T-helper 1 cell treated with Interleukin-12 subunit alpha and Interleukin-12 subunit beta and Interleukin-4 antibody, amounts not matched to agents 30 μg/mL and 1 μg/mL, for 36 hours (primary cell): ENCODE results near the gene PRKG2.
"Not testable (repeated sequence)": the region's sequence is repeated elsewhere in the genome, so short reads cannot be mapped to it uniquely, and the experiment has no call there.

Source experiments
- H3K27ac Mint-ChIP-seq: one replicate; pipeline ENCODE4 v1.8.0; 2021; ENCODE audit warnings: mild to moderate bottlenecking, mixed read lengths
- H3K27me3 Mint-ChIP-seq: one replicate; pipeline ENCODE4 v1.8.0; 2021; ENCODE audit warnings: low read depth, mixed read lengths
- H3K36me3 Mint-ChIP-seq: one replicate; pipeline ENCODE4 v1.8.0; 2021; ENCODE audit warnings: low read depth, mixed read lengths
- H3K4me1 Mint-ChIP-seq: one replicate; pipeline ENCODE4 v1.8.0; 2021; ENCODE audit warnings: low read depth, mixed read lengths
- H3K4me3 Mint-ChIP-seq: one replicate; pipeline ENCODE4 v1.8.0; 2021; ENCODE audit warnings: mild to moderate bottlenecking, moderate library complexity, mixed read lengths
- H3K9me3 Mint-ChIP-seq: one replicate; pipeline ENCODE4 v1.8.0; 2021; ENCODE audit warnings: mixed read lengths

Gene PRKG2

DNA sequence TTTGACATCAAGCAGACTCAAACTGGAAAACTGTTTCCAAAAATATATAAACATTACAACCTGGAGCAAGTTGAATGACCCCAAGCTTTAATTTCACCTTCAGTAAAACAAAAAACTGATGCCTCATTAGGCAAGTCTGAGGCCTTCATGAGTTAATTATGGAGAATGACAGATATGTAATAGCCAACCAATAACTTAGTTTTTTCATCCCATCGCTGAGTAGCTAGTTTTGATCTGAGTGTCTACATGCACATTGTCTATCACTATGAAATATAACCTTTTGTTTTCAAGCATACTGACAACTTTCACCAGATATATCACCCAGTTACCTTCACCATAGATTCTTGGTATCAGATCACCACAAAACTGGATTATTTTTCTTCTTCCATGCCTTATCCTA is 16.4 kb downstream of the PRKG2 start:
- no peaks in the 10 kb centered on the region for H3K4me1 Mint-ChIP-seq
- H3K4me3 Mint-ChIP-seq = no peak overlapping the region
- no peak overlapping the region for H3K27ac Mint-ChIP-seq
- H3K27me3 Mint-ChIP-seq = peaks cover 4% of the 10 kb centered on the region
- no peaks in the 10 kb centered on the region for H3K36me3 Mint-ChIP-seq
- no peaks in the 10 kb centered on the region for H3K9me3 Mint-ChIP-seq

DNA sequence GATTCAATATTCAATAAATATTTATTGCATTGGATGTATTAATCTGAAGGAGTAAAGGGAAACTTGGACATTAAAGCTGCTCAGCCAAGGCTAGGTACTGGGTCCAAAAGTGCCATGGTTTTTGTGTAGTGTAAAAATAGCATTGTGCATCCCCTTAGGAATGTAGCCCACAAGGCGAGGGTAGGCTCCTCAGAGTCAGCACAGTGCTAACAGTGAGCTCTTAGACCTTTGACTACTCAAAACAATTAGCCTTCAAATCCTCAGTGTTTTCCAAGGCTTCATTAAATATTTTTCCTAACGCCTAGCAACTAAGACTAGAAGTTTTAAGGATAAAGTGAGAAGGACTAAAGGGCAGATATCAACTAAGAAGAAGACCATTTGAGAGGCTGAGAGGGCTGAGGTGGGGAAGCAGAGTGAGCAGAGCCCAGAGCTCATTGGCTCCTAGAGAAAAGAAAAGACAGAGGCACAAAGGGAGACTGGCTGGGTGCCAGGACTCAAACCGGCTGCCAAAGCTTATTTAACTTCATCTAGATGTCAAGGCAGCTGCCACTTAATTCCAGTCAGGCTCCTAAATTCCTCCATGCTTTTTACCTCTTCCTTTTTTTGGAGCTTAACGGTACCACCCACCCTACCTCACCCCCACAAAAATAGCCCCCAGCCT is 17.0 kb downstream of the PRKG2 start:
- Mint-ChIP-seq H3K4me1 (no peaks in the 10 kb centered on the region), H3K36me3 (no peaks in the 10 kb centered on the region), H3K27ac (no peak overlapping the region), H3K4me3 (no peak overlapping the region), H3K9me3 (no peaks in the 10 kb centered on the region), H3K27me3 (peaks cover 4% of the 10 kb centered on the region)

DNA sequence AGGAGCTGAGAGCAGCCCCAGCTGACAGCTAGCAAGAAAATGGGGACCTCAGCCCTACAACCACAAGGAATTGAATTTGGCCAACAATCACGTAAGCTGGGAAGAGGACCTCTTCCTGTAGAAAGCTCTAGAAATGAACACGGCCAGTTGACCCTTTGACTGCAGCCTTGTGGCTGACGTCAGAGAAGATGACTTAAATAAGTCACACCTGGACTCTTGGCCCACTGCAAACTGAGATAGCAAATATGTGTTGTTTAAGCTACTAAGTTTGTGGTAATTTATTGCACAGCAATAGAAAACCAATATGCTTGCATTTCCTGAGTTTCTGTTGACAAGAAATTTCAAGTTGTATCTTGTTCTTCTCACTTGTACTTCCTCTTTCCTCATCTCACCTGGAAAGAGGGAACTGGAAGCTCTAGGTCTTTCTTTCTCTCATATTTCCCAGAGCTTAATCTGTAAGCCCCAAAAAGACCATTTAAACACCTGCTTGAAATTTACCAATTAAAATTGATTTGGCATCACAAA is 18.8 kb downstream of the PRKG2 start:
- Mint-ChIP-seq H3K27ac (no peak overlapping the region), H3K27me3 (peaks cover 4% of the 10 kb centered on the region), H3K9me3 (no peaks in the 10 kb centered on the region), H3K36me3 (no peaks in the 10 kb centered on the region), H3K4me3 (no peak overlapping the region), H3K4me1 (no peaks in the 10 kb centered on the region)

DNA sequence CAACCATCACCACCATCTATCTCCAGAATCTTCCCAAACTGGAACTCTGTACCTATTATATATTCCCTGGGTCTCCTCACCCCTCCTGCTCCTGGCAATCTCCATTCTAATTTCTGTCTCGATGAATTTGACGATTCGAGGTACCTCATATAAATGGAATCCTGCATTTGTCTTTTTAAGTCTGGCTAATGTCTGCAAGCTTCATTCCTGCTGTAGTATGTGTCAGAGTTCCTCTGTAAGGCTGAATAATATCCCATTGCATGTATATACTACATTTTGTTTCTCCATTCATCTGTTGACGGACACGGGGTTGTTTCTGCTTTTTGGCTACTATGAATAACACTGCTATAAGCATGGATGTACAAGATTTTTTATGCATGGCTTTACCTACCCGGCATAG is 19.5 kb downstream of the PRKG2 start:
- H3K4me1 Mint-ChIP-seq = no peaks in the 10 kb centered on the region
- no peaks in the 10 kb centered on the region for H3K36me3 Mint-ChIP-seq
- H3K4me3 Mint-ChIP-seq = no peak overlapping the region
- H3K9me3 Mint-ChIP-seq = no peaks in the 10 kb centered on the region
- H3K27ac Mint-ChIP-seq = no peak overlapping the region
- peaks cover 4% of the 10 kb centered on the region for H3K27me3 Mint-ChIP-seq

DNA sequence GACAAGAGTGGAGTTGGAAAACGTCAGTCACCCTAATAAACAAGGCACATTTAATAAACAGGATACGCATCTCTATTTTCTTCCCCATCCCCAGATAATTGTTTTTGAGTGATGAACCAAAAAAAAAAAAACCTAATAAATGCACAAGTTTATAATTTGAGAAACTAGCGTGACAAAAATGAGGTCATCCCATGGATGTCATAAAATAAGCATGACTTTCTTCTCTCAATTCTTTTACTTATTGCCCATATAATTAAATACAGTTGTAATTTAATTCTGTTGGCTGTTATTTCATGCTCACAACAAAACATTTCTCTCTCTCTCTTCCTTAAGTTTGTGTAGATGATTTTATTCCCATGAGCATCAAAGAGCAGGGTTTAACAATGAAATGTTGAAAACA is 20.7 kb downstream of the PRKG2 start:
- no peaks in the 10 kb centered on the region for H3K4me1 Mint-ChIP-seq
- no peaks in the 10 kb centered on the region for H3K9me3 Mint-ChIP-seq
- H3K27me3 Mint-ChIP-seq = peaks cover 4% of the 10 kb centered on the region
- no peak overlapping the region for H3K27ac Mint-ChIP-seq
- no peaks in the 10 kb centered on the region for H3K36me3 Mint-ChIP-seq
- no peak overlapping the region for H3K4me3 Mint-ChIP-seq

DNA sequence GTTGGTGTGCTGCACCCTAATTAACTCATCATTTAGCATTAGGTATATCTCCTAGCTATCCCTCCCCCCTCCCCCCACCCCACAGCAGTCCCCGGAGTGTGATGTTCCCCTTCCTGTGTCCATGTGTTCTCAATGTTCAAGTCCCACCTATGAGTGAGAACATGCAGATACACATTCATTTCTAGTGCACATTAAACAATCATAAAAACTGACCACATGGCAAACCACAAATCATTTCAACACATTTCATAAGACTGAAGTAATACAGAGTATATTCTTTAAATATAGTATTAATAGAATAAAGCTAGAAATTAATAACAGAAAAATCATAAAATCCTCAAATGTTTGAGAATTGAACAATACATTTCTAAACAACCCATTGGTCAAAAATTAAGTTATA is 34.1 kb downstream of the PRKG2 start:
- Mint-ChIP-seq H3K4me3 (no peak overlapping the region), H3K27me3 (no peaks in the 10 kb centered on the region), H3K36me3 (no peaks in the 10 kb centered on the region), H3K9me3 (no peaks in the 10 kb centered on the region), H3K27ac (no peak overlapping the region), H3K4me1 (no peaks in the 10 kb centered on the region)

DNA sequence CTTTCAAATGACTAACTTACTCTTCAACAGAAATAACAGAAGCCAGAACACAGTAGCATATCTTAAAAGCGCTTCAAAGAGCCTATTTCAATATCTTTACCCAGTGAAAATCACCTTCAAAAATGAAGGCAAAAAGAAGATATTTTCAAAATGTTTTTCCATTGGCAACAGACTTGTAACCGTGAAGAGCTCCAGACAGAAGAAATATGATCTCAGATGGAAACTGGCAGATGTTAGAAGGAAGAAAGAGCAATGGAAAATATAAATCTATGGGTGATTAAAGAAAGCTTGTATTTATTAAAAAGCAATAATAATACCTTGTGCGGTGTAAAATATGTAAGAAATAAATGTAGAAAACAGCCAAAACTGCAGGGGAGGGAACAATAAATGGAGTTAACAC is 35.7 kb downstream of the PRKG2 start:
- H3K4me3 Mint-ChIP-seq = no peak overlapping the region
- no peaks in the 10 kb centered on the region for H3K27me3 Mint-ChIP-seq
- H3K27ac Mint-ChIP-seq = no peak overlapping the region
- H3K4me1 Mint-ChIP-seq = no peaks in the 10 kb centered on the region
- no peaks in the 10 kb centered on the region for H3K36me3 Mint-ChIP-seq
- no peaks in the 10 kb centered on the region for H3K9me3 Mint-ChIP-seq

DNA sequence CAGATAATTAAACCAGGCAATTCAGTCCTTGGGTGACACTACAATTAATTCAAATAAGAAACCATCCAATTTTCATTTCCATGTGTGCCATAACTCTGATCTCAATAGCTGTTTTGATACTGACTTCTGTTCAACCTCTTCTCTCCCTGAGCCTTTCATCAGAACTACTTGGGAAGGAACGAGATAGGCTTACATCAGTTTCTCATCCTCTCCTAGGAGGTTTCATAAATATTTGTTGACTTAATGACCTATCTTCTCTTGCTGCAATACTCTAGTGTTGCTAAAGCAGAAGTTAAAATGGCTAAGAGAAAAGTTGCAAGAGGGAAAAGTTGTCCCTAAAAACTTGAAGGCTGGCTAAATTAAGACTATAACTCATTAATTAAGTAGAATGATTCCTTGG is 41.8 kb downstream of the PRKG2 start:
- Mint-ChIP-seq H3K27me3 (peaks cover 3% of the 10 kb centered on the region), H3K9me3 (no peaks in the 10 kb centered on the region), H3K36me3 (no peaks in the 10 kb centered on the region), H3K4me1 (no peaks in the 10 kb centered on the region), H3K27ac (no peak overlapping the region), H3K4me3 (no peak overlapping the region)

DNA sequence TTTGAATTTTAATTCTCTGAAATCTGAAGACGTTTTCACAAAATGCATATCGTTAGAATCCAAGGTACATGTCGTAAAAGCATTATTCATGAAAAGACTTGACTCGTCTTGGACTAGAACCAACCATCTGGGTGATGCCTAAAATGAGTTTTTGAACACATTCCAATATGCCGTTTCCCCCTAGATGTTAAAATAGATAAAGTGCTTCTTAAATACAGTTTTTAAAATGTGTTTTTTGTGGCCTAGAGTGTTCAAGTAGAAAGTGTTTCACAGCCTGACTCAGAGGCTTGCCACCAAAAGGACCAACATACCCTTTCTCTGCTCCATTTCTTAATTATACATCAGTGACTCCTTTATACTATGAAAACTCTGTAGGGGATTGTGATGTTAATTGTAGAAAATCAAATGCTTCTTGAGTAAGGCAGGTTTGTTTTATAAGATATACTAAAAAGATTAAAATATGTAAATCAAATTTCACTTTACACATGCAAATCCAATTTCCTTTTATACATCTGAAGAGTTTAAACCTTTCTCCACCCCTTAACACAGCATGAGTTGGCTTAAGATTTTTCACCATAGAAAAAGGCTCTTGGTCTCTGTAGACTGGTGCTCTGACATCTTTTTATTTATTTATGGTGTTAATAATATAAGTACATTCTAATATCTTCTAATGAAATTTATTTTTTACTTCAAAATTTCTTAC is 48.4 kb downstream of the PRKG2 start:
- H3K27me3 Mint-ChIP-seq = peaks cover 3% of the 10 kb centered on the region
- no peaks in the 10 kb centered on the region for H3K9me3 Mint-ChIP-seq
- no peaks in the 10 kb centered on the region for H3K4me1 Mint-ChIP-seq
- no peaks in the 10 kb centered on the region for H3K36me3 Mint-ChIP-seq
- no peak overlapping the region for H3K27ac Mint-ChIP-seq
- H3K4me3 Mint-ChIP-seq = no peak overlapping the region

DNA sequence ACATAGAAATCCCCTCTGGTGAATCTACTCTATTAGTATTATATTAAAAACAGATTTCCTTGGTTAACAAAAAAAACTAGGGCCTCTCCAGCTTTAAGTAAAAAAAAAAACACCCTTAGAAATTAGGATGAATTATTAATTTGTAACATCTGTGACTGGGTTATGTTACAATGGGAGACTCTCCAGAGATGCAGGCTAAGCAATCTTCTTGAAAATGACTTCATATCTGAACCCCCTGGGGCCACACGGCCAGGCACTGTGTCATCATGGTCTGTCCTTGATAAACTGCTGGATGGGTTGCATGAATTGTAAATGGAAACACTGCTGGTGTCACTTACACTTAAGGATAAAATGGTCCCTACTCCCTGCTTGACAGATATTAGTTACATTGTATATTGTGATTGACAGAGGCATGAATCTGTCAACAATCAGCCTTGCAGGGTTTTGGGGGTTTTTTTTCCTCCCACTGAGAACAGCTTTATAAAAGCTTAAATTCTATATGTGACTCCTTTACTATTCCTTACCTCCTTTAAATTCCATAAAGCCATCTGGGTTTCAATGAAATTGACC is 49.1 kb downstream of the PRKG2 start:
- Mint-ChIP-seq H3K27ac (no peak overlapping the region), H3K4me3 (no peak overlapping the region), H3K27me3 (peaks cover 3% of the 10 kb centered on the region), H3K4me1 (no peaks in the 10 kb centered on the region), H3K36me3 (no peaks in the 10 kb centered on the region), H3K9me3 (no peaks in the 10 kb centered on the region)

DNA sequence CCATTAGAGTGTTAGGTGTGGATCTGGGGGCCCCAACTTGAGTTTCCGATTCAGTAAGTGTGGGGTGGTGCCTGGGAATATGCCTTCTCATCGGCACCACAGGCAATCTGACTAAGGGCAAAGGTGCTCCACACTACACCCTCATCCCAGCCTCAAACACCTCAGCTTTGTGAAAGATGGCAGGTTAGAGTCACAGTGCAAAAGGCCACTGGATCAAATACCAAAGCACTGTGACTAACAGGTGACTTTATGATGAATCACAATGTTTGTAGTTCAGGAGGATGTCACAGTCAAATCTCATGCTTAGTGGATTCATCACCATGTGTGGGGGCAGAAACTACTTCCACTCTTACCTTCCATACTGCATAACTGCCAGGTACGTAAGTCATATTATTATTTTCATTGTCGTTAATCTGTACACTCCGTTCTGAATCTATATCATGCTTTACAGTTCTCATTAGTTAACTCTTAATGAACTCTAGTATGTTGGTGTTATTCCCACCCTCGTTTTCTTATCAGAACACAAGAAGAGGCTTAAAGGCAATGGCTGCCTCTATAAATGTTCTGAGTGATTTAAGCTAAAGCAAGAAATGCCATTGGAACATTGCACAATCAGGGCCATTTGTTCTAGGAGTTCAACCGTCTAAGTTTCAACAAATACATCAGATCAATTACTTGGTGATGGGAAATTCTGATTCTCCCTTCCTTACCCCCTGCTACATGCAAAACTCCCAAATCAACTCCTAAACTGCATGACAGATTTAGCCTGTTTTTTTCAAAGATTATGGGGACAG is 50.2 kb downstream of the PRKG2 start:
- Mint-ChIP-seq H3K9me3 (no peaks in the 10 kb centered on the region), H3K27ac (no peak overlapping the region), H3K36me3 (no peaks in the 10 kb centered on the region), H3K4me3 (no peak overlapping the region), H3K4me1 (no peaks in the 10 kb centered on the region), H3K27me3 (no peaks in the 10 kb centered on the region)

DNA sequence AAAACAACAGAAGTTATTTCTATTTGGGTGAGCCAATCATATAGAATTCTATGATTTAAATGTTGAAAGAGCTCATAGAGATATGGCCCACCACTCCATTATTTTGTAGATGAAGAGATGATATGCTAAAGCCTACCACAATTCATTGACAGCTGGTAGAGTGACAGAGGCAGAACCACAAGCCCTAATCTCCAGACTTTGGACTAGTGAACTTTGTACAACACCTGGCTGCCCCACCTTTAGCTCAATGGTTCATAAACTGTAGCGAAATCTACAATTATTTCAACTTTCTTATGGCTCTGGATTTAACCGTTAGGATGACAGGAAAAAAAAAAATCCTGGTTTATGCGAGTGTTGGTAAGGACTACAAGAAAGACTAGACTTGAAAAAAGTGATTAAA is 50.9 kb downstream of the PRKG2 start:
- no peaks in the 10 kb centered on the region for H3K9me3 Mint-ChIP-seq
- H3K4me3 Mint-ChIP-seq = no peak overlapping the region
- no peaks in the 10 kb centered on the region for H3K36me3 Mint-ChIP-seq
- H3K4me1 Mint-ChIP-seq = no peaks in the 10 kb centered on the region
- no peaks in the 10 kb centered on the region for H3K27me3 Mint-ChIP-seq
- H3K27ac Mint-ChIP-seq = no peak overlapping the region

DNA sequence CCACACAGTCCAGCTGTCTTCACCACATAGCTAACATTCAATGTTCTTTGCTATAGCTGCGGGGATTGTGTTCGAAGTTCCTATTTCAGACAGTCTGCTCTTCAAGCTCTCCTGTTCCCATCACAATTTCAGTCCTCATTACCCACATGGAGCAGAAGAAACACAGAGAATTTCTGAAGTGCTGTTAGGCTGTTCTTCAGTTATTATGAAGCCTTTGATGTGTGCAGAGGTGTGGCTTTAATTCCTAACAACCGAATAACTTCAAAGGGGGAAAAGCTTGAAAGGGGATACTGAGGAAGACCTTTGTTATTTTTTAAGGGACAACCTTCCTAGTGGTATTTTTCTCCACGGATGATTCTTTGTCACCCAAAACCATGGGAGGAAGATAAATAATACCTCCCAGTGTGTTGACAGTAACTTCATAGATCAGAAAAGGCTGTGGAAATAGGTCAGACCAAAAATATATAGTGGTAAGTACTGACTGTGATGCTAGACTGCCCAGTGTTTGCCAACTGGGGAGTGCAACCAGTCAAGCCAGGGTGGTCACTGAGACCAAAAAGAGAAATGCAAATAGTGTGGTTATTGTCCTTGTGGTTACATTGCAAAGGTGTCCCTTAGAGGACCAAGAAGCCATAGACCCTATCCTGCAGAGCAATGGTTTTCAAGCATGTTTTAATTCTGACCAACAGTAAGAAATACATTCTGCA is 52.1 kb downstream of the PRKG2 start:
- Mint-ChIP-seq H3K27ac (no peak overlapping the region), H3K36me3 (no peaks in the 10 kb centered on the region), H3K27me3 (no peaks in the 10 kb centered on the region), H3K4me1 (no peaks in the 10 kb centered on the region), H3K4me3 (no peak overlapping the region), H3K9me3 (no peaks in the 10 kb centered on the region)

DNA sequence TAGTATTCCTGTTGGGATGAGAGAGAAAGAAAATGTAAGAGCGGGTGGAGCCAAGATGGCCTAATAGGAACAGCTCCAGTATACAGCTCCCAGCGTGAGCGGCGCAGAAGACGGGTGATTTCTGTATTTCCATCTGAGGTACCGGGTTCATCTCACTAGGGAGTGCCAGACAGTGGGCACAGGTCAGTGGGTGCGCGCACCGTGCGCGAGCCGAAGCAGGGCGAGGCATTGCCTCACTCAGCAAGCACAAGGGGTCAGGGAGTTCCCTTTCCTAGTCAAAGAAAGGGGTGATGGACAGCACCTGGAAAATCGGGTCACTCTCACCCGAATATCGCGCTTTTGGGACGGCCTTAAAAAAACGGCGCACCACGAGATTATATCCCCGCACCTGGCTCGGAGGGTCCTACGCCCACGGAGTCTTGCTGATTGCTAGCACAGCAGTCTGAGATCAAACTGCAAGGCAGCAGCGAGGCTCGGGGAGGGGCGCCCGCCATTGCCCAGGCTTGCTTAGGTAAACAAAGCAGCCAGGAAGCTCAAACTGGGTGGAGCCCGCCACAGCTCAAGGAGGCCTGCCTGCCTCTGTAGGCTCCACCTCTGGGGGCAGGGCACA is 61.2 kb downstream of the PRKG2 start:
- H3K4me3 Mint-ChIP-seq = peak overlapping the region; percentile 84
- not testable (repeated sequence) for H3K4me1 Mint-ChIP-seq, H3K9me3 Mint-ChIP-seq, H3K36me3 Mint-ChIP-seq, H3K27me3 Mint-ChIP-seq
- H3K27ac Mint-ChIP-seq = peak overlapping the region; percentile 72
